ENCODE data around the gene ERI2. TPM values are rescaled to one million over a fixed set of nuclear protein-coding genes. Genes with fewer than 3 reads are reported as not detected.

ERI2 gene
- total and polyA plus RNA-seq, 2 of the 13 experiments (the other 11 are each of a cell fraction or from before 2014, with no cell fraction given), result 17.4 to 41.3 TPM

- peak; percentile 99 for TF ChIP-seq ZNF280D (CRISPR knock-in tag; IDR thresholded peaks at IDR 0.05)
- peak; percentile 29; the same call in 1 of the 2 replicates for TF ChIP-seq RFXAP (CRISPR knock-in tag; IDR thresholded peaks at IDR 0.05; ENCODE audit: borderline replicate concordance)
- no peak for TF ChIP-seq MLX (CRISPR knock-in tag; IDR thresholded peaks at IDR 0.05)
- TF ChIP-seq ZBTB8A (CRISPR knock-in tag; IDR thresholded peaks at IDR 0.05; ENCODE audit: borderline replicate concordance, low read depth), result peak; percentile 98
- peak; percentile 45; the same call in 1 of the 2 replicates for TF ChIP-seq NFIC (IDR thresholded peaks at IDR 0.05; ENCODE audit: low read length)
- peak; percentile 84 for TF ChIP-seq AGO1 (IDR thresholded peaks at IDR 0.05; ENCODE audit: low read depth, low read length, poor library complexity, severe bottlenecking)
- TF ChIP-seq CREBL2 (CRISPR knock-in tag; IDR thresholded peaks at IDR 0.05; ENCODE audit: borderline replicate concordance), result 0 out of 2 replicates have a peak, but pooled peaks have one; percentile 36
- TF ChIP-seq ZFP36L1 (CRISPR knock-in tag; IDR thresholded peaks at IDR 0.05), result peak; percentile 96; the same call in 1 of the 2 replicates
- TF ChIP-seq ZNF512B (CRISPR knock-in tag; IDR thresholded peaks at IDR 0.05; ENCODE audit: borderline replicate concordance), result peak; percentile 98; the same call in 1 of the 2 replicates
- no peak for TF ChIP-seq HDAC6 (IDR thresholded peaks at IDR 0.05; ENCODE audit: low read depth, low read length)
- peak; percentile 100 for TF ChIP-seq TFDP1 (CRISPR knock-in tag; IDR thresholded peaks at IDR 0.05; ENCODE audit: borderline replicate concordance)
- TF ChIP-seq KLF15 (CRISPR knock-in tag; IDR thresholded peaks at IDR 0.05; ENCODE audit: borderline replicate concordance), result 0 out of 2 replicates have a peak, but pooled peaks have one; percentile 82
- TF ChIP-seq ZNF720 (CRISPR knock-in tag; IDR thresholded peaks at IDR 0.05), result no peak; the same call in none of the 2 replicates
- TF ChIP-seq CREM (IDR thresholded peaks at IDR 0.05), result peak; percentile 67
- TF ChIP-seq CREM (CRISPR knock-in tag; IDR thresholded peaks at IDR 0.05), result no peak
- no peak for TF ChIP-seq CENPX (CRISPR knock-in tag; IDR thresholded peaks at IDR 0.05)
- TF ChIP-seq ZUFSP (CRISPR knock-in tag; IDR thresholded peaks at IDR 0.05; ENCODE audit: borderline replicate concordance), result no peak; the same call in 1 of the 2 replicates
Observed at GRCh38 chr16:20806168-20807050, at the start of gene ERI2, which contains the start of gene REXO5 (continued).

Measured in HepG2 (cell line).